A549 (cell line): ENCODE measurements around the gene PADI4. TPM values are rescaled to one million over a fixed set of nuclear protein-coding genes. Genes with fewer than 3 reads are reported as not detected.

Experiments used
- ATAC-seq, 2 experiments: fragments of 200-7000 bp in 1 of 2; fragments of >200 bp in 1 of 2; cut with Nextera tagmentation in 1 of 2; cut with Tn5 transposase in 1 of 2; 3 replicates each; pipeline versions ENCODE4 v1.8.0 to v1.9.1; 2018 to 2020; ENCODE audit warnings: mild to moderate bottlenecking in 1 of 2, moderate library complexity in 1 of 2
- CTCF ChIA-PET: fragments of 300-600 bp; sonication (Branson Sonifier 250); formaldehyde crosslinking; extraction: SDS; loops from one replicate; lab custom pipeline; 2021; ENCODE audit warnings: antibody characterized with exemption, inconsistent platforms; lab: Yijun Ruan, JAX
- POLR2A ChIA-PET: fragments of 350-600 bp; formaldehyde crosslinking; extraction: SDS; loops from one replicate; lab custom pipeline; 2021; ENCODE audit warnings: antibody characterized with exemption, inconsistent platforms; lab: Yijun Ruan, JAX
- DNase-seq, 2 experiments: peaks; one replicate each; pipeline versions ENCODE4 v3.0.0 to v3.0.0-alpha.2; 2011 to 2016; ENCODE audit warnings: low read depth in 1 of 2, low spot score in 1 of 2
- FAIRE-seq: peaks from 2 replicates; lab custom pipeline; 2011; peaks lifted over from hg19 to GRCh38; lab: Jason Lieb, UNC
- H3K27ac ChIP-seq, 2 experiments: fragments of >200 bp; sonication (Bioruptor Twin); formaldehyde crosslinking; 3 replicates each; pipeline ENCODE4 v1.5.1; 2016 to 2017
- H3K4me1 ChIP-seq: fragments of >200 bp; sonication (Bioruptor Twin); formaldehyde crosslinking; 3 replicates; pipeline ENCODE4 v1.6.1; 2016
- H3K4me2 ChIP-seq: fragments of >200 bp; sonication (Bioruptor Twin); formaldehyde crosslinking; 3 replicates; pipeline ENCODE4 v1.6.1; 2016
- H3K4me3 ChIP-seq: fragments of >200 bp; sonication (Bioruptor Twin); formaldehyde crosslinking; 3 replicates; pipeline ENCODE4 v1.5.1; 2016
- H3K9me3 ChIP-seq: fragments of >200 bp; sonication (Bioruptor Twin); formaldehyde crosslinking; 3 replicates; pipeline ENCODE4 v1.6.1; 2016
- CBX2 ChIP-seq: fragments of 200-600 bp; sonication (generic); IDR thresholded peaks from 2 replicates; pipeline ENCODE4 v1.6.1; 2016; ENCODE audit warnings: low read depth, mild to moderate bottlenecking, borderline replicate concordance
- CEBPB ChIP-seq, 2 experiments: fragments of >200 bp in 1 of 2; sonication (Bioruptor Twin) in 1 of 2; formaldehyde crosslinking in 1 of 2; IDR thresholded peaks; 2 replicates each; pipeline ENCODE4 v1.6.1; 2012 to 2016
- CHD2 ChIP-seq: fragments of 150-350 bp; IDR thresholded peaks from 2 replicates; pipeline ENCODE4 v1.6.1; 2014; ENCODE audit warnings: low read length; ENCODE audit not compliant: partially characterized antibody
- CHD4 ChIP-seq: fragments of 200-600 bp; sonication (generic); IDR thresholded peaks from 2 replicates; pipeline ENCODE4 v1.6.1; 2016; ENCODE audit warnings: antibody characterized with exemption, mild to moderate bottlenecking, borderline replicate concordance
- HOXB5 ChIP-seq: fragments of 250-450 bp; sonication (Bioruptor Pico); IDR thresholded peaks from 2 replicates; pipeline ENCODE4 v1.5.0; 2020; ENCODE audit warnings: mild to moderate bottlenecking, moderate library complexity
- JUN ChIP-seq, 2 experiments: fragments of >200 bp; sonication (Bioruptor Twin); formaldehyde crosslinking; IDR thresholded peaks; 2 replicates in 1 of 2; 3 replicates in 1 of 2; pipeline ENCODE4 v1.6.1; 2016 to 2017
- JUNB ChIP-seq: fragments of >200 bp; sonication (Bioruptor Twin); formaldehyde crosslinking; IDR thresholded peaks from 2 replicates; pipeline ENCODE4 v1.6.1; 2016
- POLR2AphosphoS2 ChIP-seq: conservative IDR thresholded peaks from 2 replicates; pipeline ENCODE4 v1.6.1; 2012; ENCODE audit warnings: low read length, improper control_type of control experiment, inconsistent platforms
- RAD21 ChIP-seq, 2 experiments: fragments of >200 bp in 1 of 2; sonication (Bioruptor Twin) in 1 of 2; formaldehyde crosslinking in 1 of 2; IDR thresholded peaks in 1 of 2; conservative IDR thresholded peaks in 1 of 2; 2 replicates in 1 of 2; 3 replicates in 1 of 2; pipeline ENCODE4 v1.6.1; 2012 to 2018; ENCODE audit warnings: inconsistent platforms in 1 of 2
- RARB ChIP-seq: fragments of 250-450 bp; sonication (Bioruptor Pico); IDR thresholded peaks from 2 replicates; pipeline ENCODE4 v1.8.0; 2021; ENCODE audit warnings: mild to moderate bottlenecking, moderate library complexity
- RNF2 ChIP-seq: fragments of 200-600 bp; sonication (generic); IDR thresholded peaks from 2 replicates; pipeline ENCODE4 v1.6.1; 2016; ENCODE audit warnings: low read depth, mild to moderate bottlenecking, antibody characterized with exemption, moderate library complexity, borderline replicate concordance
- SMC3 ChIP-seq: fragments of >200 bp; sonication (Bioruptor Twin); formaldehyde crosslinking; IDR thresholded peaks from 3 replicates; pipeline ENCODE4 v1.6.1; 2018; ENCODE audit warnings: inconsistent platforms
- TP53 ChIP-seq: fragments of 250-450 bp; sonication (Bioruptor Pico); IDR thresholded peaks from 2 replicates; pipeline ENCODE4 v1.5.0; 2021; ENCODE audit warnings: mild to moderate bottlenecking, moderate library complexity
- WGBS: methylation state at CpG from one replicate; pipeline ENCODE4 v1.1.6; 2017; ENCODE audit errors: missing lambda C conversion rate; 5-methylcytosine and 5-hydroxymethylcytosine counted together
- polyA plus RNA-seq, 4 experiments: library from polyadenylated mRNA; depleted of rRNA in 3 of 4; stranded (reverse); fragments of >200 nt; fragmentation: RNase III in 1 of 4; extraction: RNeasy Plus Mini Kit Qiagen cat#74134 plus additional on column Dnase treatment in 1 of 4; gene quantifications; 2 replicates in 3 of 4; 3 replicates in 1 of 4; pipeline ENCODE4 v1.2.3, GENCODE V29; 2011 to 2017
- TF ChIP-seq, protein P1 (sequence below): fragments of 200-600 bp; sonication (generic); IDR thresholded peaks from 2 replicates; pipeline ENCODE4 v1.6.1; 2016; ENCODE audit warnings: antibody characterized with exemption, mild to moderate bottlenecking, moderate library complexity
- TF ChIP-seq, protein P2 (sequence below): IDR thresholded peaks from 2 replicates; pipeline ENCODE4 v1.6.1; 2012
- TF ChIP-seq, protein P3 (sequence below): fragments of >200 bp; sonication (Bioruptor Twin); formaldehyde crosslinking; IDR thresholded peaks from 3 replicates; pipeline ENCODE4 v1.6.1; 2016
- TF ChIP-seq, protein P4 (sequence below): fragments of 250-450 bp; sonication (Bioruptor Pico); IDR thresholded peaks from 2 replicates; pipeline ENCODE4 v1.5.0; 2020; ENCODE audit warnings: low read depth, mild to moderate bottlenecking, moderate library complexity
- TF ChIP-seq, protein P5 (sequence below): IDR thresholded peaks from 2 replicates; pipeline ENCODE4 v1.6.1; 2012

The PADI4 gene
- polyA plus RNA-seq, 2 of the 4 experiments (the other 2 are of a cell fraction): not detected

DNA sequence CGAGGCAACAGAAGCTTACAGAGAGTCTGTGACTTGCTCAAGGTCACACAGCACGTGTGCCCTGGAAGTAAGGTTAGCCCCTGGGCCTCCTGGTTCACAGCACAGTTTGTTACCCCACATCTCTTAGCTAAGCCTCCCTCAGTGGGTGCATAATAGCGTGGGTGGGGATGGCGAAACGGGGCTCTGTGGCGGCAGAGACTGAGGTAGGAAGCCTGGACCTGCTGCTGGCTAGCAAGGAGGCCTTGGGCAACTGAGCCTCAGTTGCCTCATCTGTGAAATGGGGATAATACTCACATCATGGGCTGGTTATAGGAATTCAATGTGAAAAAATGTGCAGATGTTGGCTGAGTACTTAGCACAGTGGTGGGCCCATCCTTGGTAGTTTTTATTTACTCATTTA lies 596 bp downstream of the PADI4 start:
- ATAC-seq (no peak), DNase-seq (no peak), FAIRE-seq (no peak)
- POLR2A ChIA-PET: no interaction called here
- no peaks in the 10 kb centered on the region for H3K9me3 ChIP-seq
- CTCF ChIA-PET: interaction anchor here (1.3 to 1.6 kb wide), 2 partner anchors 14 to 34 kb away, joined by 3 to 5 read pairs; no protein-coding TSS in a partner anchor
- 72% methylated on average over 4 of the region's 6 CpGs for WGBS
- H3K4me1 ChIP-seq: peaks cover 15% of the 10 kb centered on the region
- H3K4me3 ChIP-seq: no peak overlapping the region
- H3K4me2 ChIP-seq: no peak overlapping the region
- peak overlapping the region in 1 of 2 experiments; percentile 55; a peak in 3 of 6 replicates for H3K27ac ChIP-seq
- TF ChIP-seq, protein P1, sequence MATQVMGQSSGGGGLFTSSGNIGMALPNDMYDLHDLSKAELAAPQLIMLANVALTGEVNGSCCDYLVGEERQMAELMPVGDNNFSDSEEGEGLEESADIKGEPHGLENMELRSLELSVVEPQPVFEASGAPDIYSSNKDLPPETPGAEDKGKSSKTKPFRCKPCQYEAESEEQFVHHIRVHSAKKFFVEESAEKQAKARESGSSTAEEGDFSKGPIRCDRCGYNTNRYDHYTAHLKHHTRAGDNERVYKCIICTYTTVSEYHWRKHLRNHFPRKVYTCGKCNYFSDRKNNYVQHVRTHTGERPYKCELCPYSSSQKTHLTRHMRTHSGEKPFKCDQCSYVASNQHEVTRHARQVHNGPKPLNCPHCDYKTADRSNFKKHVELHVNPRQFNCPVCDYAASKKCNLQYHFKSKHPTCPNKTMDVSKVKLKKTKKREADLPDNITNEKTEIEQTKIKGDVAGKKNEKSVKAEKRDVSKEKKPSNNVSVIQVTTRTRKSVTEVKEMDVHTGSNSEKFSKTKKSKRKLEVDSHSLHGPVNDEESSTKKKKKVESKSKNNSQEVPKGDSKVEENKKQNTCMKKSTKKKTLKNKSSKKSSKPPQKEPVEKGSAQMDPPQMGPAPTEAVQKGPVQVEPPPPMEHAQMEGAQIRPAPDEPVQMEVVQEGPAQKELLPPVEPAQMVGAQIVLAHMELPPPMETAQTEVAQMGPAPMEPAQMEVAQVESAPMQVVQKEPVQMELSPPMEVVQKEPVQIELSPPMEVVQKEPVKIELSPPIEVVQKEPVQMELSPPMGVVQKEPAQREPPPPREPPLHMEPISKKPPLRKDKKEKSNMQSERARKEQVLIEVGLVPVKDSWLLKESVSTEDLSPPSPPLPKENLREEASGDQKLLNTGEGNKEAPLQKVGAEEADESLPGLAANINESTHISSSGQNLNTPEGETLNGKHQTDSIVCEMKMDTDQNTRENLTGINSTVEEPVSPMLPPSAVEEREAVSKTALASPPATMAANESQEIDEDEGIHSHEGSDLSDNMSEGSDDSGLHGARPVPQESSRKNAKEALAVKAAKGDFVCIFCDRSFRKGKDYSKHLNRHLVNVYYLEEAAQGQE: no peak
- TF ChIP-seq, protein P2, sequence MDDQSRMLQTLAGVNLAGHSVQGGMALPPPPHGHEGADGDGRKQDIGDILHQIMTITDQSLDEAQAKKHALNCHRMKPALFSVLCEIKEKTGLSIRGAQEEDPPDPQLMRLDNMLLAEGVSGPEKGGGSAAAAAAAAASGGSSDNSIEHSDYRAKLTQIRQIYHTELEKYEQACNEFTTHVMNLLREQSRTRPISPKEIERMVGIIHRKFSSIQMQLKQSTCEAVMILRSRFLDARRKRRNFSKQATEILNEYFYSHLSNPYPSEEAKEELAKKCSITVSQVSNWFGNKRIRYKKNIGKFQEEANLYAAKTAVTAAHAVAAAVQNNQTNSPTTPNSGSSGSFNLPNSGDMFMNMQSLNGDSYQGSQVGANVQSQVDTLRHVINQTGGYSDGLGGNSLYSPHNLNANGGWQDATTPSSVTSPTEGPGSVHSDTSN: no peak
- TF ChIP-seq JUNB: no peak
- no peak for TF ChIP-seq CEBPB (IDR thresholded peaks at IDR 0.05)
- no peak for TF ChIP-seq CHD2
- no peak for TF ChIP-seq TP53 (CRISPR knock-in tag)

DNA sequence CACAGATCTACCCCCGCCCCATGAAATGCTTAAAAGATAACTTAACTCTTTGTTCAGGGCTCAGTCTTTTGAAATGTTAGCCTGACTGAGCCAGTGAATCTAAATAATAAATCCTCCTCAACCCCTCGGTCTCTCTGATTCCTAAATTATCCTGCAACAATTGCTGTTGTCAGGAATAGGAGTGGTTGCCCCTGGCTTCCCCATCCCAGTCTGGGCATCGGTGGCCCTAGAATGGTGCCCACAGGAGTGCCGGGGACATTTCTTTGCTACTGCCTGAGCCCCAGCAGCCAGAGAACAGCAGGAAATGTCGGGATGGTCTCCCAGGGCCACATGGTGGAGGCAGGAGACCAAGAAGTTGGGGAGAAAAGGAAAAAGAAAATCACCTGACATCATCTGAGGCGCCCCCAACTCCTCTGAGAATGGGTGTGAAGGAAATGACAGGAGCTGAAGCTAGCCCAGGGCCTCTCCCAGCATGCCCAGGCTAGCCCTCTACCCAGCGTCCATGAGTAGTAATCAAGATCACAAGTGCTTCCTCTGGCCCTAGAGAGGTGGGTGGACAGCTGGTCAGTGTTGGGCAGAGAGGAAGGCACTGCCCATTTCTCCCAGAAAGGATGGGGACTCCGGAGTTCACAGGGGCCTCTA lies 1.6 kb downstream of the PADI4 start:
- DNase-seq (no peak), ATAC-seq (no peak; a peak in 1 of 6 replicates), FAIRE-seq (no peak)
- TF ChIP-seq, protein P1: no peak
- TF ChIP-seq HOXB5 (CRISPR knock-in tag): no peak
- no peak for TF ChIP-seq RARB (CRISPR knock-in tag)
- no peak for TF ChIP-seq CBX2
- no peak for TF ChIP-seq JUN (IDR thresholded peaks at IDR 0.05)
- TF ChIP-seq CHD4: no peak
- TF ChIP-seq RNF2: no peak
- no peak for TF ChIP-seq POLR2AphosphoS2
- TF ChIP-seq, protein P3, sequence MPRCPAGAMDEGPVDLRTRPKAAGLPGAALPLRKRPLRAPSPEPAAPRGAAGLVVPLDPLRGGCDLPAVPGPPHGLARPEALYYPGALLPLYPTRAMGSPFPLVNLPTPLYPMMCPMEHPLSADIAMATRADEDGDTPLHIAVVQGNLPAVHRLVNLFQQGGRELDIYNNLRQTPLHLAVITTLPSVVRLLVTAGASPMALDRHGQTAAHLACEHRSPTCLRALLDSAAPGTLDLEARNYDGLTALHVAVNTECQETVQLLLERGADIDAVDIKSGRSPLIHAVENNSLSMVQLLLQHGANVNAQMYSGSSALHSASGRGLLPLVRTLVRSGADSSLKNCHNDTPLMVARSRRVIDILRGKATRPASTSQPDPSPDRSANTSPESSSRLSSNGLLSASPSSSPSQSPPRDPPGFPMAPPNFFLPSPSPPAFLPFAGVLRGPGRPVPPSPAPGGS: no peak
- no peak for TF ChIP-seq SMC3
- TF ChIP-seq, protein P4, sequence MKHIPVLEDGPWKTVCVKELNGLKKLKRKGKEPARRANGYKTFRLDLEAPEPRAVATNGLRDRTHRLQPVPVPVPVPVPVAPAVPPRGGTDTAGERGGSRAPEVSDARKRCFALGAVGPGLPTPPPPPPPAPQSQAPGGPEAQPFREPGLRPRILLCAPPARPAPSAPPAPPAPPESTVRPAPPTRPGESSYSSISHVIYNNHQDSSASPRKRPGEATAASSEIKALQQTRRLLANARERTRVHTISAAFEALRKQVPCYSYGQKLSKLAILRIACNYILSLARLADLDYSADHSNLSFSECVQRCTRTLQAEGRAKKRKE (CRISPR knock-in tag): no peak
- TF ChIP-seq, protein P5, sequence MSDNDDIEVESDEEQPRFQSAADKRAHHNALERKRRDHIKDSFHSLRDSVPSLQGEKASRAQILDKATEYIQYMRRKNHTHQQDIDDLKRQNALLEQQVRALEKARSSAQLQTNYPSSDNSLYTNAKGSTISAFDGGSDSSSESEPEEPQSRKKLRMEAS: no peak
- no peak for TF ChIP-seq RAD21 (conservative IDR thresholded peaks at IDR 0.05 in 1 of 2, IDR thresholded peaks at IDR 0.05 in 1 of 2)
- 75% methylated on average over 8 of the region's 8 CpGs for WGBS
- Histone ChIP-seq H3K9me3 (no peaks in the 10 kb centered on the region), H3K27ac (peak overlapping the region; percentile 42 to 77; a peak in 4 of 6 replicates), H3K4me3 (no peak overlapping the region), H3K4me1 (peaks cover 7% of the 10 kb centered on the region; the same call in 2 of the 3 replicates), H3K4me2 (no peak overlapping the region)
- ChIA-PET POLR2A (interaction anchor here (0.6 kb wide), 1 partner anchor 1617 kb away, joined by 4 read pairs; no protein-coding TSS in a partner anchor), CTCF (interaction anchor here (1.0 kb wide), 1 partner anchor 27 kb away, joined by 4 read pairs; no protein-coding TSS in a partner anchor)
